Posterior vena cava (tissue), 2 donors: Measurements from ENCODE around the gene ZNF57. TPM values are rescaled to one million over a fixed set of nuclear protein-coding genes. Genes with fewer than 3 reads are reported as not detected.
"Not testable (repeated sequence)": the region's sequence is repeated elsewhere in the genome, so short reads cannot be mapped to it uniquely, and the experiment has no call there.

ENCODE experiments used
- DNase-seq: peaks from one replicate; pipeline ENCODE4 v3.0.0-alpha.2; 2020; ENCODE audit warnings: low spot score
- intact Hi-C, 2 donors: fragments of 100-400 bp; cut with DNase I; formaldehyde crosslinking; loops; one replicate each; pipeline versions ENCODE4 v1.14.1 to v1.14.2; 2022 to 2023
- total RNA-seq, 2 donors: library from RNA; stranded (reverse); fragmentation: NEBNext Ultra II Directional; extraction: Animal tissue kit (Norgen Biotek cat#: 25700); gene quantifications; one replicate each; pipeline ENCODE4 v1.2.1, GENCODE V29; 2021
- donor health status: DM: yes; HTN: yes; CAD: no.
- donor health status: DM: yes; HTN: yes; CAD: no.

Gene ZNF57
- total RNA-seq, 2 donors from 2014 or later, result 2.4 to 3.0 TPM

- intact Hi-C loops, result no loop called here
- DNase-seq, result no peak
These were observed 13.3 kb upstream of the ZNF57 start for GRCh38 chr19:2887391-2887914.

DNA sequence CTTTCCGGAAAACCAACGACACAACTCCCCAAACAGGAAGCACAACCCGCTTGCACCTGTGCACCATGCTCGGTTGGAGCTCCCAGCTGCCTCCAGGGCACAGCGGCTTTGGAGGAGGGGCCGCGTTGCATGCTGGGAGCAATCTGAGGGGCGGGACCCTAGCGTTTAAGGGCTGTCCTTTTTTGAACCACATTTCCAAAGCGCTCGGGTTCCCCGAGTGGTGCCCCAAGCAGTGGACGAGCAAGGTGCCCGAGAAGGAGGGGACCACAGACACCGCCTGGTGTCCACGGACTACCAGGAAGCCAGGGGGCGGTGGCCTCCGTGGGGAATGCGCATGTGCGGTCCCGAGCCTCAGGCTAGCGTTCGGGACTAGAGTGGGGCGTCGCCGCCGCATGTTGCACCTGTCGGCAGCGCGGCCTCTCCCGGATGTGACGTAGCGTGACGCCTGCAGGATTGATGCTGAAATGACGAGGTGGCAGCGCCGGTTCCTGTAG is 11.9 kb upstream of the ZNF57 start:
- no peak for DNase-seq
- intact Hi-C loops, result no loop called here

DNA sequence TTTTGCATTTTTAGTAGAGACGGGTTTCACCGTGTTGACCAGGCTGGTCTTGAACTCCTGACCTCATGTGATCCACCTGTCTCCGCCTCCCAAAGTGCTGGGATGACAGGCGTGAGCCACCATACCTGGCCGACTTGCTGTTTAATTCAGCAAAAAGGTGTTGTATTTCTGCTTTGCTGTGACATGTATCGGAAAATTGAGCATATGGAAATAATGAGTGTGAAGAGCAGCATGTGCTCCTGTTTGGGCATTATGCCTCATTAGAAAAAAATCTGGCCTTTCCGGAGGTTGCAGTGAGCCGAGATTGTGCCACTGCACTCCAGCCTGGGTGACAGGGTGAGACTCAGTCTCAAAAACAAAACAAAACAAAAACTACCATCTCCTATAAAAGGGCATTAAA is 10.2 kb upstream of the ZNF57 start:
- intact Hi-C loops, DNase-seq: not testable (repeated sequence)

- no peak for DNase-seq
- intact Hi-C loops, result no loop called here
These were observed 4.0 kb upstream of the ZNF57 start for GRCh38 chr19:2896694-2897093.

DNA sequence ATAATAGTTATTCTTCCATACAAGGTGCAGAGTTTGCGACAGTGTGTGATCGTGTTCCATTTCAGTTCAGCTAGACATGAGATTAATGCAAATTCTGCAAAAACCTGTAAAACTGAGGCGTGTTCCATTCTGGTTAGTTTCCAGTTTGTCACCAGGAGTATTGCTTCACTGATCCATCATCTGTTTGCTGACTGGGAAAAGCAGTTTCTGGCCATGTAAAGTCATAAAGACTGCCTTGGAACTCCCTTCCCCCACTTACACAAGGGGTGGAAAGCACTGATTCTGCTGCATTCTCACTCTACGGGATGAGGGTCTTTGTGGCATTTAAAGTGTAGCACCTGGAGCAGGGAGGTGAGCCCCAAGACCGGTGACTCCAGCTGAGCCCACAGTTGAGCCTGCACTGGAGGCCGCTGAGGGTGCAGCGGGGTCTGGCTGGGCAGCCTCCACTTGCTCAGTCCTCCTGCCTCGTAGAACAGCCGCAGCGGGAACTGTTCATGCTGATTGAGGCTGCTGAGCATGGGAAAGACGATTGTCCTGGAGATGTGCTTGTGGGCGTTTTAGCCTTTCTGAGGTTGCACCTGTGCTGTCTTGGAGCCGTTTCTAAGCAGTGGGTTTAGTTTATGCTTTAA is 2.0 kb downstream of the ZNF57 start:
- no peak for DNase-seq
- intact Hi-C loops, result loop anchor here in 1 of 2 donors (5.0 kb wide), 1 partner anchor 40 kb away; the partner anchor contains the start of gene ZNF77

DNA sequence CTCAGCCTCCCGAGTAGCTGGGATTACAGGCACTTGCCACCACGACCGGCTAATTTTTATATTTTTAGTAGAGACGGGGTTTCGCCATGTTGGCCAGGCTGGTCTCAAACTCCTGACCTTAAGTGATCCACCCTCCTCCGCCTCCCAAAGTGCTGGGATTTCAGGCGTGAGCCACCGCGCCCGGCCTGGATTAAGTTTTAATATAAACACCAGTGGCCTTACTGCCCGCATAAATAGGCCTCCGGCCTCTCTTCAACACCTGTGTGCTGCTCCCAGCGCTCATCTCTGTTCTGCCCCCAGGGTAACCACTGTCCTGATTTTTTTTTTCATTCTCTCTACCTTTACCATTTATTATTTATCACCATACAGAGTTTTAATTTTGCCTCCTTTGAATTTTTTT is 2.6 kb downstream of the ZNF57 start:
- DNase-seq, result not testable (repeated sequence)
- intact Hi-C loops, result loop anchor here in 1 of 2 donors (5.0 kb wide), 1 partner anchor 39 kb away; the partner anchor contains the start of gene ZNF77

- no peak for DNase-seq
- intact Hi-C loops, result no loop called here
These were observed 5.3 kb downstream of the ZNF57 start for GRCh38 chr19:2905918-2906519.

DNA sequence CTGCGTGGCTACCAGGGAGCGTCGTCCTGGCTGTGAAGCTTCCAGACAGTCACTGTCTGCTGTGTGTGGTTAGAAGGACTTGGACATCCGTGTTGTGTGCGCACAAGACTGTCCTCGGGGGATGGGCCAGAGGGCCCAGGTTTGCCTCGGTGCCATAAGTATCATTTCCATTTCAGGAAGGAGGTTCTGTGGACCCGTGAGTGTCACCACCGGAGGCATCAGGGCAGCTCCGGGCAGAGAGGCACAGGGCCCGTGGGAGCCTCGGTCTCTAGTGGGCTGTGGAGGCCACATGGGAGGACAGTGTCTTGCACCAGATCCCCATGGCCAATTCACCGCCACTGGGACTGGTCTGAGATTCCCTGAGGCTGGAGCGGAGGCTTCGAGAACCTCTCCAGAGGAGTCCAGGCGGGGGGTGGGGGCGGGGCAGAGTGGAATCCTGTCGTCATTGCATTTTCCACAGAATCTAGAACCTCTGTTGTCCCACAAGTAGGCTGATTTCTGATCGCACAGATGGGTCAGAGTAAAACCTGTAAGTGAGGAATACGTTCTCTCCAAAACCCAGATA is 6.0 kb downstream of the ZNF57 start:
- intact Hi-C loops, result no loop called here
- no peak for DNase-seq

DNA sequence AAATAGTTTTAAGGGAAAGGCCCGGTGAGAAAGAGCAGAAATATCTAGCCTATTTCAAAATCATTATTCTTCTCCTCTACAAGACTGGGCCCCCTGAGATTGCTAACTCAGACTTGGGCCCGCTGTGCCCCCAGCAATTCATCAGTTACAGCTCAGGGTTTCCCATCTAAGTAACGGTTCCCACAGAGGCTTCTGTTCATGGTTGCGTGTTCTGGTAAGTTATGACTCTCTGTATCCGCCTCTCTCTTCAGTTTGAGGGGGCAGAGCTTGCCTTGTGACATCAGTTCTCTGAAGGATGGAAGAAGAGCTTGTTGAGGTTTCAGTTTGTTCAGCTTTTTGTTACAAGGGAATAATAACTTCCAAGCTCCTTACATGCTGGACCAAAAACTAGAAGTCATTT is 11.6 kb downstream of the ZNF57 start:
- no peak for DNase-seq
- intact Hi-C loops, result no loop called here

DNA sequence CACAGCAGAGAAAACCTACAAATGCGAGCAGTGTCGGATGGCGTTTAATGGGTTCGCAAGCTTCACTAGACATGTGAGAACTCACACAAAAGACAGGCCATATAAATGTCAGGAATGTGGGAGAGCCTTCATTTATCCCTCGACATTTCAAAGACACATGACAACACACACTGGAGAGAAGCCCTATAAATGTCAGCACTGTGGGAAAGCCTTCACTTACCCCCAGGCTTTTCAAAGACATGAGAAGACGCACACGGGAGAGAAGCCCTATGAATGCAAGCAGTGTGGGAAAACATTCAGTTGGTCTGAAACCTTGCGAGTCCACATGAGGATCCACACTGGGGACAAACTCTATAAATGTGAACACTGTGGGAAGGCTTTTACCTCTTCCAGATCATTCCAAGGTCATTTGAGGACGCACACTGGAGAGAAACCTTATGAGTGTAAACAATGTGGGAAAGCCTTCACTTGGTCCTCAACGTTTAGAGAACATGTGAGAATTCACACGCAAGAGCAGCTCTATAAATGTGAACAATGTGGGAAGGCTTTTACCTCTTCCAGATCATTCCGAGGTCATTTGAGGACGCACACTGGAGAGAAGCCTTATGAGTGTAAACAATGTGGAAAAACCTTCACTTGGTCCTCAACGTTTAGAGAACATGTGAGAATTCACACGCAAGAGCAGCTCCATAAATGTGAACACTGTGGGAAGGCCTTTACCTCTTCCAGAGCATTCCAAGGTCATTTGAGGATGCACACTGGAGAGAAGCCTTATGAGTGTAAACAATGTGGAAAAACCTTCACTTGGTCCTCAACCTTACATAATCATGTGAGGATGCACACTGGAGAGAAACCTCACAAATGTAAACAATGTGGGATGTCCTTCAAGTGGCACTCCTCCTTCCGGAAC is 16.8 kb downstream of the ZNF57 start:
- intact Hi-C loops, result no loop called here

GRCh38 chr19:2922987-2923386 is 22.3 kb downstream of the ZNF57 start:
- intact Hi-C loops, result no loop called here

More for the DNA sequence above, 16.8 kb downstream of the ZNF57 start:
- DNase-seq, result no peak

GRCh38 chr19:2923510-2923909 is 22.8 kb downstream of the ZNF57 start:
- DNase-seq, result no peak
- intact Hi-C loops, result no loop called here

More at GRCh38 chr19:2922987-2923386, 22.3 kb downstream of the ZNF57 start:
- DNase-seq, result no peak

- intact Hi-C loops, result no loop called here
- no peak for DNase-seq
These were observed 25.8 kb downstream of the ZNF57 start for GRCh38 chr19:2926341-2927031.

DNA sequence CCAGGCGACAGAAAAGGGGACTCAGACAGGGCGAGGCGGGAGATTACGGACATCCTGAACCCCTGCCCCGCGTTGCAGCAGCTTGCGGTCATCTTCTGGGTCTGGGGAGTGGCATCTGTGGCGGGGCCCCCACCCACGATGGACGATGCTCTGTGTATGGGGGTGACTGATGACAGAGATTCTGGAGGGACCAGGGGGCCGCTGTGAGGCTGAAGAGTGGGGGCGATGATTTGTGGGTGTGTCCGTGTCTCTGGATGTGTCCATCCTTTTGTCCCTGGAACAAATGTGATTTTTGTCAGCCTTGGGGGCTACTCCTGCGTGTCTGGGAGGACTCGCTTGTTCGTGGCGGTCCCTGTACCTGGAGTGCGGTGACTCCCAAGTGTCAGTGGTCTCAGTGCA is 26.3 kb downstream of the ZNF57 start:
- intact Hi-C loops, result no loop called here
- DNase-seq, result no peak

GRCh38 chr19:2933490-2933910 is 32.8 kb downstream of the ZNF57 start:
- intact Hi-C loops, result loop anchor here in 1 of 2 donors (10.0 kb wide), 1 partner anchor 79 kb away; no protein-coding TSS in a partner anchor
- no peak for DNase-seq

DNA sequence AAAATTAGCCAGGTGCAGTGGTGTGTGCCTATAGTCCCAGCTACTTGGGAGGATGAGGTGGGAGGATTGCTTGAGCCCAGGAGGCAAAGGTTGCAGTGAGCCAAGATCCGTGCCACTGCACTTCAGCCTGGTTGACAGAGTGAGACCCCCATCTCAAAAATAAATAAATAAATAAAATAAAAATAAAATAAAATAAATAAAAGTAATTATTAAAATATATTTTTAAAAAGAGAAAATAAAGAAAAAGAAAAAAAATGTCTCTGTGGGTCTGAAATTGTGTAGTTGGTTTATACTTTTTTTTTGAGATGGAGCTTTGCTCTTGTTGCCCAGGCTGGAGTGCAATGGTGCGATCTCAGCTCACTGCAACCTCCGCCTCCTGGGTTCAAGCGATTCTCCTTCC is 35.1 kb downstream of the ZNF57 start:
- not testable (repeated sequence) for DNase-seq
- intact Hi-C loops, result loop anchor here in 1 of 2 donors (10.0 kb wide), 1 partner anchor 81 kb away; no protein-coding TSS in a partner anchor

- intact Hi-C loops, result loop anchor here in 1 of 2 donors (5.0 kb wide), 1 partner anchor 41 kb away; the partner anchor contains the start of gene ZNF57
- no peak for DNase-seq
These were observed 42.4 kb downstream of the ZNF57 start for GRCh38 chr19:2942928-2943640.

DNA sequence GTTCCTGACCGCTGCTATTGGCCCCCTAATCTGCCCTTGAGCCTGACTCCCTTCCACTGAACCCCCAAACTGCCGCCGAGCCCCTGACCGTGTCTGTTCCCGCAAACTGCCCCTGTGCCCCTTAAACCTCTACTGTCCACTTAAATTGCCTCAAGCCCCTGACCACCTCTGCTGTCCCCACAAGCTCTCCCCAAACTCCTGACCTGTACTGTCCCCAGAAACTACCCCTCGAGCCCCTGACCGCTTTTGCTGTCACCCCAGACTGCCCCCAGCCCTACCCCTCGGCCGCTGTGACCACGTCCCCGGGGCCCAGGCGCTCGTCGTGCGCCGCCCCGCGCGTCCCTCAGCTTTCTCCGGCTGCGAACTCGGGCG is 43.7 kb downstream of the ZNF57 start:
- intact Hi-C loops, result loop anchor here in 1 of 2 donors (5.0 kb wide), 1 partner anchor 42 kb away; the partner anchor contains the start of gene ZNF57
- DNase-seq, result no peak
